Prostate gland (tissue), 2 donors: Measurements from ENCODE around the gene SULT6B1. TPM values are rescaled to one million over a fixed set of nuclear protein-coding genes. Genes with fewer than 3 reads are reported as not detected.
"Not testable (repeated sequence)": the region's sequence is repeated elsewhere in the genome, so short reads cannot be mapped to it uniquely, and the experiment has no call there.

Experiments
- DNase-seq: peaks from one replicate; pipeline ENCODE4 v3.0.0-alpha.2; 2019; ENCODE audit warnings: low spot score
- H3K27ac ChIP-seq, 2 donors: fragments of 200-600 bp; sonication (generic); 2 replicates each; pipeline ENCODE4 v1.5.1; 2017 to 2019
- H3K27me3 ChIP-seq: fragments of 200-600 bp; sonication (generic); replicated peaks from 2 replicates; pipeline ENCODE4 v1.5.1; 2019; ENCODE audit not compliant: insufficient read depth
- H3K36me3 ChIP-seq, 2 donors: fragments of 200-600 bp; sonication (generic); 1 replicate in 1 of 2; 2 replicates in 1 of 2; pipeline versions ENCODE4 v1.5.1 to v1.8.1; 2017 to 2019
- H3K4me1 ChIP-seq: fragments of 200-600 bp; sonication (generic); replicated peaks from 2 replicates; pipeline ENCODE4 v1.5.1; 2019
- H3K4me3 ChIP-seq, 2 donors: fragments of 200-600 bp; sonication (generic); 2 replicates each; pipeline ENCODE4 v1.5.1; 2017 to 2019
- H3K9me3 ChIP-seq: fragments of 200-600 bp; sonication (generic); 2 replicates; pipeline ENCODE4 v1.5.1; 2017
- POLR2A ChIP-seq: fragments of 450-650 bp; IDR thresholded peaks from one replicate; pipeline ENCODE4 v1.6.1; 2016; ENCODE audit warnings: antibody characterized with exemption, mild to moderate bottlenecking
- POLR2AphosphoS5 ChIP-seq: sonication (generic); formaldehyde crosslinking; IDR thresholded peaks from one replicate; pipeline ENCODE4 v1.6.1; 2017; ENCODE audit warnings: antibody characterized with exemption
- WGBS: methylation state at CpG from one replicate; pipeline ENCODE4 v1.1.5; 2018; 5-methylcytosine and 5-hydroxymethylcytosine counted together
- intact Hi-C: fragments of 100-400 bp; cut with DNase I; formaldehyde crosslinking; loops from one replicate; pipeline ENCODE4 v1.14.2; 2022
- total RNA-seq, 2 donors: library from RNA; depleted of rRNA; stranded (reverse); fragments of >200 nt; gene quantifications; one replicate each; pipeline ENCODE4 v1.1.0, GENCODE V29; 2016
- TF ChIP-seq, protein P1 (sequence below), 4 experiments: fragments of 200-600 bp in 2 of 4; fragments of 450-650 bp in 2 of 4; sonication (generic) in 2 of 4; IDR thresholded peaks; 1 replicate in 3 of 4; 2 replicates in 1 of 4; pipeline ENCODE4 v1.5.1; 2016 to 2019; ENCODE audit warnings: antibody characterized with exemption in 4 of 4, mild to moderate bottlenecking in 2 of 4, moderate library complexity in 2 of 4

SULT6B1 gene
- total RNA-seq, 2 donors from 2014 or later = not detected

DNA sequence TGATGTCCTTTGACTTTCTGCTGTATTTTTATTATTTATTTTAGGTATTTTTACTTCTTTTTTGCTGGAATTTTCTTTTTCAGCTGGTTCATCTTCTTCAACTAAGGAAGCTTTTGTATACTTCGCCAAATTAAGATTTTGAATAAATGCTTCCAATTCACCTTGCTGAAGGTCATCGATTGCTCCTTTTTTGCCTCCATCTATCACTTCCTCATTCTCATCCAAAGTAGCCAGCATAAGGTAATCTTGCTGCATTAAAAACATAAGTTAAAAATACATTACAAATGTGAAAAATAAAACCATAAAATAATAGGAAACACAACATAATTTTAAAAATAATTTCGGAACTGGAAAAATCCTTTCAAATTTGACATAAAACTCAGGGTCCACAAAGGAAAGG is 40.3 kb upstream of the SULT6B1 start:
- no peak for DNase-seq
- no peaks in the 10 kb centered on the region for H3K4me1 ChIP-seq
- intact Hi-C loops = no loop called here
- TF ChIP-seq POLR2AphosphoS5 (no peak), POLR2A (no peak)
- TF ChIP-seq, protein P1, sequence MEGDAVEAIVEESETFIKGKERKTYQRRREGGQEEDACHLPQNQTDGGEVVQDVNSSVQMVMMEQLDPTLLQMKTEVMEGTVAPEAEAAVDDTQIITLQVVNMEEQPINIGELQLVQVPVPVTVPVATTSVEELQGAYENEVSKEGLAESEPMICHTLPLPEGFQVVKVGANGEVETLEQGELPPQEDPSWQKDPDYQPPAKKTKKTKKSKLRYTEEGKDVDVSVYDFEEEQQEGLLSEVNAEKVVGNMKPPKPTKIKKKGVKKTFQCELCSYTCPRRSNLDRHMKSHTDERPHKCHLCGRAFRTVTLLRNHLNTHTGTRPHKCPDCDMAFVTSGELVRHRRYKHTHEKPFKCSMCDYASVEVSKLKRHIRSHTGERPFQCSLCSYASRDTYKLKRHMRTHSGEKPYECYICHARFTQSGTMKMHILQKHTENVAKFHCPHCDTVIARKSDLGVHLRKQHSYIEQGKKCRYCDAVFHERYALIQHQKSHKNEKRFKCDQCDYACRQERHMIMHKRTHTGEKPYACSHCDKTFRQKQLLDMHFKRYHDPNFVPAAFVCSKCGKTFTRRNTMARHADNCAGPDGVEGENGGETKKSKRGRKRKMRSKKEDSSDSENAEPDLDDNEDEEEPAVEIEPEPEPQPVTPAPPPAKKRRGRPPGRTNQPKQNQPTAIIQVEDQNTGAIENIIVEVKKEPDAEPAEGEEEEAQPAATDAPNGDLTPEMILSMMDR (IDR thresholded peaks at IDR 0.05) = no peak
- H3K4me3 ChIP-seq = no peak overlapping the region
- no peaks in the 10 kb centered on the region for H3K9me3 ChIP-seq
- no peak overlapping the region for H3K27ac ChIP-seq
- peaks cover 0 to 2% of the 10 kb centered on the region in 2 donors for H3K36me3 ChIP-seq
- H3K27me3 ChIP-seq = no peaks in the 10 kb centered on the region
- WGBS = 93% methylated on average over 3 of the region's 3 CpGs

DNA sequence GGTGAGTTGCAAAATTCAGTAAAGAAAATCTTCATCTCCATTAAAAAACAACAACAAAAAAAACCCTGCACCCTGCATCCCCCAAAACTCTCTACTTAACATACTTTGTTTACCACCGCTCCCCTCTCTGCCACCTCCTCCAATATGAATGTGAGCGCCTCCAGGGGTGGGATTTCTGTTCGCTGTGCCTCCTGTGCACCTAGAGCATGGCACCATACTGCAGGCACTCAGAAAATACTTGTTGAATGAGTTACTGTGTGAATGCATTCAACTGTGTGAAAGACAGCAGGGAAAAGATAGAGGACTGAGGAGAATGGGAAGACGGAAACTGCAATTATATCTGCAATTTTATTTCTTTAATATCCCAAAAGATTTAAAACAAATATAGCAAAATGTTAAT is 38.4 kb upstream of the SULT6B1 start:
- 95% methylated on average over 4 of the region's 4 CpGs for WGBS
- peaks cover 0 to 2% of the 10 kb centered on the region in 2 donors for H3K36me3 ChIP-seq
- no peaks in the 10 kb centered on the region for H3K9me3 ChIP-seq
- intact Hi-C loops = no loop called here
- DNase-seq = no peak
- H3K4me3 ChIP-seq = no peak overlapping the region
- no peaks in the 10 kb centered on the region for H3K27me3 ChIP-seq
- TF ChIP-seq, protein P1 (IDR thresholded peaks at IDR 0.05) = no peak
- TF ChIP-seq POLR2AphosphoS5 (no peak), POLR2A (no peak)
- H3K27ac ChIP-seq = no peak overlapping the region
- H3K4me1 ChIP-seq = no peaks in the 10 kb centered on the region

GRCh38 chr2:37225129-37225528 is 36.7 kb upstream of the SULT6B1 start:
- intact Hi-C loops, H3K36me3 ChIP-seq, H3K4me3 ChIP-seq, H3K9me3 ChIP-seq, H3K27ac ChIP-seq, DNase-seq, H3K4me1 ChIP-seq, H3K27me3 ChIP-seq: not testable (repeated sequence)
- no CpG with 5 or more reads among the region's 2 CpGs for WGBS

GRCh38 chr2:37224063-37224462 is 35.6 kb upstream of the SULT6B1 start:
- WGBS = 96% methylated on average over 1 of the region's 1 CpG
- H3K4me3 ChIP-seq = no peak overlapping the region
- intact Hi-C loops = no loop called here
- H3K36me3 ChIP-seq = peaks cover 0 to 2% of the 10 kb centered on the region in 2 donors
- no peak overlapping the region for H3K27ac ChIP-seq
- TF ChIP-seq POLR2AphosphoS5 = no peak
- TF ChIP-seq, protein P1 (IDR thresholded peaks at IDR 0.05) = no peak
- TF ChIP-seq POLR2A = no peak
- H3K27me3 ChIP-seq = no peaks in the 10 kb centered on the region
- H3K9me3 ChIP-seq = no peaks in the 10 kb centered on the region
- H3K4me1 ChIP-seq = no peaks in the 10 kb centered on the region
- no peak for DNase-seq

DNA sequence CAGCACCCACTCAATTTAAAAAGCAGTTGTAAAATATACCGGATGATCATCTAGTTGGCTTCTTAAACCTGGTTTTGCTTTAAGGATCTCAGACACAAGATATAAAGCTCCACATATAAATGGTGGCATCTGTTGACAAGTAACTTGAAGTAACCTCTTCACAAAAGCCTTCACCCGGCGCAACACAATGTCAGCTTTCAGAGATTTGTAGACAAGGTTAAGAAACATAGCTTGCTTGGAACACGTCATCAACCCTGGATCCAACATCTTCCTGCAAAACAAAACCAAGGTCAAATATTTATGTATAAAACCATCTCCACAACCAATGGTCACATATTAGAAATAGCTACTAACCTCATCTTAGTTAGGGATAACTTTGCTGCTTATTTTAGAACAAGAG is 34.7 kb upstream of the SULT6B1 start:
- Histone ChIP-seq H3K27me3 (no peaks in the 10 kb centered on the region), H3K27ac (no peak overlapping the region), H3K36me3 (peaks cover 0 to 2% of the 10 kb centered on the region in 2 donors), H3K4me1 (no peaks in the 10 kb centered on the region), H3K4me3 (no peak overlapping the region), H3K9me3 (no peaks in the 10 kb centered on the region)
- no peak for DNase-seq
- TF ChIP-seq POLR2A (no peak), POLR2AphosphoS5 (no peak)
- TF ChIP-seq, protein P1 (IDR thresholded peaks at IDR 0.05) = no peak
- WGBS = 94% methylated on average over 4 of the region's 4 CpGs
- intact Hi-C loops = no loop called here
